DMS53 (cell line): ENCODE data around the gene KIFAP3.

Source experiments
- DNase-seq: peaks from one replicate; lab custom pipeline; 2025; lab: John Stamatoyannopoulos, UW

KIFAP3 gene

GRCh38 chr1:169985757-169986156 lies 88.7 kb downstream of the KIFAP3 start:
- DNase-seq: no peak

GRCh38 chr1:169974067-169974466 lies 100.4 kb downstream of the KIFAP3 start:
- DNase-seq: no peak

- peak; percentile 91 for DNase-seq
Measured at GRCh38 chr1:169970114-169970513, 104.4 kb downstream of the KIFAP3 start.

GRCh38 chr1:169968174-169968573 lies 106.3 kb downstream of the KIFAP3 start:
- no peak for DNase-seq

GRCh38 chr1:169964206-169964605 lies 110.3 kb downstream of the KIFAP3 start:
- no peak for DNase-seq

- DNase-seq: no peak
Measured at GRCh38 chr1:169959686-169960085, 114.8 kb downstream of the KIFAP3 start.

GRCh38 chr1:169958987-169959386 lies 115.5 kb downstream of the KIFAP3 start:
- no peak for DNase-seq

- DNase-seq: no peak
Measured at GRCh38 chr1:169957884-169958283, 116.6 kb downstream of the KIFAP3 start.

- no peak for DNase-seq
Measured at GRCh38 chr1:169951108-169951507, 123.4 kb downstream of the KIFAP3 start.

- DNase-seq: no peak
Measured at GRCh38 chr1:169949139-169949538, 125.4 kb downstream of the KIFAP3 start.

- DNase-seq: no peak
Measured at GRCh38 chr1:169946206-169946605, 128.3 kb downstream of the KIFAP3 start.

GRCh38 chr1:169945181-169945580 lies 129.3 kb downstream of the KIFAP3 start:
- DNase-seq: no peak

- DNase-seq: no peak
Measured at GRCh38 chr1:169944621-169945020, 129.9 kb downstream of the KIFAP3 start.

GRCh38 chr1:169943963-169944526 lies 130.4 kb downstream of the KIFAP3 start:
- no peak for DNase-seq

- DNase-seq: peak; percentile 68
Measured at GRCh38 chr1:169941982-169942830, 132.3 kb downstream of the KIFAP3 start.

GRCh38 chr1:169933984-169934725 lies 140.3 kb downstream of the KIFAP3 start:
- peak; percentile 30 for DNase-seq

- DNase-seq: no peak
Measured at GRCh38 chr1:169931795-169932231, 142.7 kb downstream of the KIFAP3 start.

- DNase-seq: no peak
Measured at GRCh38 chr1:169929210-169929526, 145.3 kb downstream of the KIFAP3 start.

- peak; percentile 74 for DNase-seq
Measured at GRCh38 chr1:169928438-169929209, 145.9 kb downstream of the KIFAP3 start.

GRCh38 chr1:169925505-169926482 lies 148.7 kb downstream of the KIFAP3 start:
- DNase-seq: peak; percentile 26

- DNase-seq: no peak
Measured at GRCh38 chr1:169924829-169925228, 149.7 kb downstream of the KIFAP3 start.
